ENCODE results near the gene SMURF2. TPM values are rescaled to one million over a fixed set of nuclear protein-coding genes. Genes with fewer than 3 reads are reported as not detected.

The SMURF2 gene
- total and polyA plus RNA-seq, 2 of the 4 experiments (the other 2 are of a cell fraction), result 131 to 774 TPM

- no peak overlapping the region for H2AFZ ChIP-seq (replicated peaks; ENCODE audit: low read length, poor library complexity)
- H4K5ac ChIP-seq (ENCODE audit: low read depth, low read length), result no peak overlapping the region
- no peak overlapping the region for H3K4me3 ChIP-seq (ENCODE audit: insufficient read depth, low read depth, low read length)
- no peak for ATAC-seq (ENCODE audit: low read depth)
- no peak overlapping the region for H2BK15ac ChIP-seq (ENCODE audit: low read depth, low read length)
- no peaks in the 10 kb centered on the region for H3K4me1 ChIP-seq (ENCODE audit: control insufficient read depth, insufficient read depth, low read length)
- no peak overlapping the region for H3K14ac ChIP-seq (replicated peaks; ENCODE audit: low read depth, low read length)
- no peak overlapping the region for H4K8ac ChIP-seq (ENCODE audit: low read depth in 2 of 2, low read length in 2 of 2)
- BruUV-seq (replicated peaks), result no TSS peak
- POLR2A ChIA-PET (ENCODE audit: unreplicated experiment), result interaction anchor here (0.6 kb wide), 2 partner anchors 8 to 80 kb away, joined by 3 to 4 read pairs; no protein-coding TSS in a partner anchor
- H2BK20ac ChIP-seq (ENCODE audit: low read depth, low read length), result no peak overlapping the region
- H3K4me2 ChIP-seq (ENCODE audit: low read depth, low read length), result no peak overlapping the region
- H4K91ac ChIP-seq (ENCODE audit: insufficient read depth, low read depth, low read length), result no peak overlapping the region
- H3K9me1 ChIP-seq (ENCODE audit: insufficient read depth, low read length), result no peaks in the 10 kb centered on the region
- TF ChIP-seq CHD1 (IDR thresholded peaks at IDR 0.05; ENCODE audit: low read depth, low read length), result no peak
- TF ChIP-seq MXI1 (IDR thresholded peaks at IDR 0.05; ENCODE audit: borderline replicate concordance, low read depth, low read length), result no peak
- in situ Hi-C loops (cut with MboI; ENCODE audit: low sequenced_read_pairs), result no loop called here
- H2AK9ac ChIP-seq (replicated peaks; ENCODE audit: low read depth, low read length, poor library complexity), result no peak overlapping the region
- H3K27me3 ChIP-seq (ENCODE audit: control insufficient read depth, insufficient read depth, low read length), result no peaks in the 10 kb centered on the region
- H3K27ac ChIP-seq (ENCODE audit: insufficient read depth, low read length), result no peak overlapping the region
- dilution Hi-C loops (cut with HindIII; ENCODE audit: low sequenced_read_pairs, unreplicated experiment), result no loop called here
- H2BK5ac ChIP-seq (ENCODE audit: low read depth, low read length, poor library complexity, severe bottlenecking), result no peak overlapping the region
- no peak overlapping the region for H3K4ac ChIP-seq (ENCODE audit: low read depth, low read length)
- CTCF ChIA-PET, result interaction anchor here (0.8 kb wide), 1 partner anchor 18 kb away, joined by 5 read pairs; no protein-coding TSS in a partner anchor
- no peaks in the 10 kb centered on the region for H3K9me3 ChIP-seq (ENCODE audit: control insufficient read depth, insufficient read depth, low read length)
- H3K79me1 ChIP-seq (ENCODE audit: low read depth in 1 of 2, low read length in 2 of 2), result peaks cover 27 to 46% of the 10 kb centered on the region in 2 experiments
- DNase-seq, result no peak
- peaks cover 44% of the 10 kb centered on the region for H3K36me3 ChIP-seq (ENCODE audit: control insufficient read depth, insufficient read depth, low read length)
- H3K18ac ChIP-seq (ENCODE audit: low read depth, low read length), result no peak overlapping the region
- no peak overlapping the region for H3K56ac ChIP-seq (ENCODE audit: extremely low read depth, insufficient read depth, low read length)
- peaks cover 57% of the 10 kb centered on the region for H4K20me1 ChIP-seq (ENCODE audit: insufficient read depth, low read length)
- H2BK120ac ChIP-seq (ENCODE audit: low read depth, low read length), result no peak overlapping the region
- no peak overlapping the region for H2AK5ac ChIP-seq (ENCODE audit: low read depth, low read length)
- intact Hi-C loops (cut with micrococcal nuclease), result loop anchor here (5.0 kb wide), 1 partner anchor 82 kb away; no protein-coding TSS in a partner anchor
- no peak overlapping the region for H3K23ac ChIP-seq (ENCODE audit: low read depth, low read length)
- no peak overlapping the region for H3K9ac ChIP-seq (ENCODE audit: low read depth, low read length)
These were observed 96.5 kb downstream of the SMURF2 start for GRCh38 chr17:64565563-64565962.

All from IMR-90 (cell line).